ENCODE data around the gene PTH1R. TPM values are rescaled to one million over a fixed set of nuclear protein-coding genes. Genes with fewer than 3 reads are reported as not detected.
A peak's percentile ranks its signal among the peaks of the same experiment; 100 is the strongest.

The PTH1R gene
- total RNA-seq, 1 donor from 2014 or later: not detected

- Histone ChIP-seq H3K4me1 (peaks cover 4% of the 10 kb centered on the region), H2AFZ (replicated peaks) (no peak overlapping the region), H3K4me2 (no peak overlapping the region), H3K27me3 (no peaks in the 10 kb centered on the region), H3K9me3 (ENCODE audit: low read depth) (peaks cover 18% of the 10 kb centered on the region), H3K9ac (no peak overlapping the region), H4K20me1 (ENCODE audit: low read depth) (no peaks in the 10 kb centered on the region), H3K79me2 (ENCODE audit: low read depth) (no peaks in the 10 kb centered on the region), H3K4me3 (no peak overlapping the region), H3K36me3 (no peaks in the 10 kb centered on the region), H3K27ac (no peak overlapping the region), H3F3A (ENCODE audit: low read depth) (peaks cover 6% of the 10 kb centered on the region)
- peaks cover 2% of the 10 kb centered on the region for H3K27me3 Mint-ChIP-seq (ENCODE audit: insufficient read depth, low read depth)
- TF ChIP-seq CTCF (IDR thresholded peaks at IDR 0.05) (no peak), EZH2 (IDR thresholded peaks at IDR 0.05) (no peak), EZH2phosphoT487 (IDR thresholded peaks at IDR 0.05) (no peak)
- no peaks in the 10 kb centered on the region for H3K36me3 Mint-ChIP-seq
- H3K27ac Mint-ChIP-seq: no peak overlapping the region
- peaks cover 7% of the 10 kb centered on the region for H3K4me1 Mint-ChIP-seq
- no peak for DNase-seq (ENCODE audit: low spot score)
- H3K9me3 Mint-ChIP-seq: peaks cover 41% of the 10 kb centered on the region
- no peak overlapping the region for H3K4me3 Mint-ChIP-seq
These were observed 37.0 kb upstream of the PTH1R start for GRCh38 chr3:46840491-46840890.

GRCh38 chr3:46843508-46843907 lies 34.0 kb upstream of the PTH1R start:
- H3K36me3 ChIP-seq: no peaks in the 10 kb centered on the region
- Mint-ChIP-seq H3K27ac (no peak overlapping the region), H3K27me3 (ENCODE audit: insufficient read depth, low read depth) (peaks cover 2% of the 10 kb centered on the region), H3K36me3 (no peaks in the 10 kb centered on the region), H3K9me3 (peaks cover 27% of the 10 kb centered on the region), H3K4me1 (peaks cover 12% of the 10 kb centered on the region), H3K4me3 (no peak overlapping the region)
- no peak overlapping the region for H3K4me3 ChIP-seq
- H3K27me3 ChIP-seq: no peaks in the 10 kb centered on the region
- no peak overlapping the region for H3K4me2 ChIP-seq
- no peak overlapping the region for H3K9ac ChIP-seq
- H2AFZ ChIP-seq (replicated peaks): no peak overlapping the region
- H3F3A ChIP-seq (ENCODE audit: low read depth): peaks cover 7% of the 10 kb centered on the region
- DNase-seq (ENCODE audit: low spot score): no peak
- peaks cover 18% of the 10 kb centered on the region for H3K9me3 ChIP-seq (ENCODE audit: low read depth)
- H4K20me1 ChIP-seq (ENCODE audit: low read depth): no peaks in the 10 kb centered on the region
- no peak overlapping the region for H3K27ac ChIP-seq
- TF ChIP-seq EZH2 (IDR thresholded peaks at IDR 0.05): no peak
- no peak for TF ChIP-seq CTCF (IDR thresholded peaks at IDR 0.05)
- no peak for TF ChIP-seq EZH2phosphoT487 (IDR thresholded peaks at IDR 0.05)
- H3K79me2 ChIP-seq (ENCODE audit: low read depth): no peaks in the 10 kb centered on the region
- H3K4me1 ChIP-seq: peaks cover 4% of the 10 kb centered on the region

GRCh38 chr3:46844397-46844796 lies 33.1 kb upstream of the PTH1R start:
- peak overlapping the region; percentile 78 for H2AFZ ChIP-seq (replicated peaks)
- TF ChIP-seq EZH2phosphoT487 (IDR thresholded peaks at IDR 0.05): no peak
- TF ChIP-seq EZH2 (IDR thresholded peaks at IDR 0.05): no peak
- no peak for TF ChIP-seq CTCF (IDR thresholded peaks at IDR 0.05)
- peak overlapping the region; percentile 79 for H3K27ac Mint-ChIP-seq
- no peaks in the 10 kb centered on the region for H3K79me2 ChIP-seq (ENCODE audit: low read depth)
- H3K36me3 ChIP-seq: no peaks in the 10 kb centered on the region
- peaks cover 18% of the 10 kb centered on the region for H3K9me3 ChIP-seq (ENCODE audit: low read depth)
- H3K9me3 Mint-ChIP-seq: peaks cover 20% of the 10 kb centered on the region
- no peaks in the 10 kb centered on the region for H4K20me1 ChIP-seq (ENCODE audit: low read depth)
- no peaks in the 10 kb centered on the region for H3K27me3 ChIP-seq
- peak overlapping the region; percentile 57 for H3K4me2 ChIP-seq
- peaks cover 4% of the 10 kb centered on the region for H3K4me1 ChIP-seq
- DNase-seq (ENCODE audit: low spot score): no peak
- H3K27me3 Mint-ChIP-seq (ENCODE audit: insufficient read depth, low read depth): peaks cover 1% of the 10 kb centered on the region
- H3K4me3 ChIP-seq: no peak overlapping the region
- H3K4me1 Mint-ChIP-seq: peaks cover 21% of the 10 kb centered on the region
- H3K36me3 Mint-ChIP-seq: no peaks in the 10 kb centered on the region
- no peak overlapping the region for H3K27ac ChIP-seq
- H3F3A ChIP-seq (ENCODE audit: low read depth): peaks cover 7% of the 10 kb centered on the region
- no peak overlapping the region for H3K9ac ChIP-seq
- no peak overlapping the region for H3K4me3 Mint-ChIP-seq

All from neural progenitor cell (in vitro differentiated cells).